HL-60/S4 treated with retinoic acid at 250 ng/mL for 4 days and 3 days (cell line): ENCODE data around the gene PGK1.
"Not testable (repeated sequence)": the region's sequence is repeated elsewhere in the genome, so short reads cannot be mapped to it uniquely, and the experiment has no call there.

Experiments used
- in situ Hi-C: fragments of 300-500 bp; cut with MboI; formaldehyde crosslinking; loops from 2 replicates; pipeline ENCODE4 v1.7.0; 2022; ENCODE audit warnings: low sequenced_read_pairs

The PGK1 gene

DNA sequence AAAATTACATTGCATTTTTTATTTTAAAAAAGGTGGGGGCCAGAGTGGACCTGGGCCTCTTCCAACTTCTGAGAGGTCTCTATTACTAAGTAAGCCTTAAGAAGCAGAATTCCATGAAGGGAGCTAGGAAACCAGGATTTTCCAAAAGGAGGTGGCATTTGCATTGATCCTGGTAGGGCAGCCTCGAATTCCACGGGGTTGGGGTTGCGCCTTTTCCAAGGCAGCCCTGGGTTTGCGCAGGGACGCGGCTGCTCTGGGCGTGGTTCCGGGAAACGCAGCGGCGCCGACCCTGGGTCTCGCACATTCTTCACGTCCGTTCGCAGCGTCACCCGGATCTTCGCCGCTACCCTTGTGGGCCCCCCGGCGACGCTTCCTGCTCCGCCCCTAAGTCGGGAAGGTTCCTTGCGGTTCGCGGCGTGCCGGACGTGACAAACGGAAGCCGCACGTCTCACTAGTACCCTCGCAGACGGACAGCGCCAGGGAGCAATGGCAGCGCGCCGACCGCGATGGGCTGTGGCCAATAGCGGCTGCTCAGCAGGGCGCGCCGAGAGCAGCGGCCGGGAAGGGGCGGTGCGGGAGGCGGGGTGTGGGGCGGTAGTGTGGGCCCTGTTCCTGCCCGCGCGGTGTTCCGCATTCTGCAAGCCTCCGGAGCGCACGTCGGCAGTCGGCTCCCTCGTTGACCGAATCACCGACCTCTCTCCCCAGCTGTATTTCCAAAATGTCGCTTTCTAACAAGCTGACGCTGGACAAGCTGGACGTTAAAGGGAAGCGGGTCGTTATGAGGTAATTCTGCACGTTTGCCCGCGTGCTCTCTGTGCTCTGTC is at the start of gene PGK1:
Gene PGK1, plus strand, starts transcription at position 626 of the 824 bp plus-strand sequence. Its CDS starts 93 bp downstream, at position 719.
- in situ Hi-C loops, result no loop called here

GRCh38 chrX:78063687-78064086 is 40.4 kb upstream of the PGK1 start:
- in situ Hi-C loops, result no loop called here

DNA sequence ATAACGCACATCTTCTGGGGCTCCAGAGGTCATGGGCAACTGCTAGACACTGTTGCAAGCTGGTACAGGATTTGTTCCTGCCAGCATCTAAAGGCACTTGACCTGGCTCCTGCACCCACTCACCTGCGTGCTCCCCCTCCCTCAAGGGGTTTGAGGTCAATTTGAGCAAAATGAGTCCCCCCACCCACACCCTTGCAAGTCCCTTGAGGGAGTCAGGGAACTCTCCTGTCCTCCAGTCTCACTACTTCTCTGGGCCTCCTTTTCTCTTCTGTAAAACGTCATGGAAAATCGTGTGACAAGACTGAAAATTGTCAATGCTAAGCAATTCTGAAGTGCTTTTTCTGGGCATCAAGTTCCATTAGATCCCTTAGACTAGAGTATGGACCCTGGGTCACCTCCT is 39.9 kb upstream of the PGK1 start:
- in situ Hi-C loops, result no loop called here

GRCh38 chrX:78064698-78065601 is 39.1 kb upstream of the PGK1 start:
- in situ Hi-C loops, result not testable (repeated sequence)

GRCh38 chrX:78066110-78066509 is 37.9 kb upstream of the PGK1 start:
- in situ Hi-C loops, result no loop called here

DNA sequence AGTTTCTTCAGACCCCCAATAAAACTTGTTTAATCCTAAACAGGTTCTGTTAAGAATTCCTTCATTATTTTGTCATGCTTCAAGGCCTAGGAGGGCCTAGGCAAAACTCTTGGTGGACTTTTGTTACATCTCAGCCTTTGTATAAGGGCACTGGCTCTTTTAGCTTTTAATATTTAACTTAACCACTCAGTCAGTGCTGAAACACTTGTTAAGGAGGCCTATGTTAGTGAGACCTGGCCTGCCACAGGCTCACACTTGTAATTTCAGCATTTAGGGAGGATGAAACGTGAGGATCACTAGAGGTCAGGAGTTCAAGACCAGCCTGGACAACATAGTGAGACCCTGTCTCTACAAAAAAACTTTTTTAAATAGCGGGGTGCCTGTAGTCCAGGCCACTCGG is 32.7 kb upstream of the PGK1 start:
- in situ Hi-C loops, result no loop called here

GRCh38 chrX:78073147-78074077 is 30.6 kb upstream of the PGK1 start:
- in situ Hi-C loops, result not testable (repeated sequence)

GRCh38 chrX:78074088-78074487 is 30.0 kb upstream of the PGK1 start:
- in situ Hi-C loops, result no loop called here

DNA sequence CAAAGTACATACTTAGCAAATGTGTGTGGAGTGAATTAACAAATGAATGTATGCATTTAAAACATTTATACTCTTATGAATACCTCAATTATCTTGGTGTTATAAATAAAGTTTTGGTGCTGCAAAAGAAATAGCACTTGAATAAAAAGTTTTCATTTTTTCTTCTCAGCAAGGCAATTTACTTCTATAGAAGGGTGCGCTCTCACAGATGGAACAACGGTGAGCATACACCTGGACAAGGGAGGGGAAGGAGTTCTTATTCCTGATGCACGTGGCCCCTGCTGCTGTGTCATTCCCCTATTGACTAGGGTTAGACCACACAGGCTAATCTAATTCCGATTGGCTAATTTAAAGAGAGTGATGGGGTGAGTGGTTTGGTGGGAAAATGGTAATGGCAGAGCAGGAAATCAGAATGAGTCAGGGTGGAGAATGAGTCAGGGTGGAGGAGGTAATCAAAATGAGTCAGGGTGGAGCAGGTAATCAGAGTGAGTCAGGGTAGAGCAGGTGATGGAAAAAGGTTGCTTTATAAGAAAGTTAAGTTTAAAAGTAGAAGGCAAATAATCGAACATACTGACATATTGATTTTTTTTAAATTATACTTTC is 28.2 kb upstream of the PGK1 start:
- in situ Hi-C loops, result no loop called here

DNA sequence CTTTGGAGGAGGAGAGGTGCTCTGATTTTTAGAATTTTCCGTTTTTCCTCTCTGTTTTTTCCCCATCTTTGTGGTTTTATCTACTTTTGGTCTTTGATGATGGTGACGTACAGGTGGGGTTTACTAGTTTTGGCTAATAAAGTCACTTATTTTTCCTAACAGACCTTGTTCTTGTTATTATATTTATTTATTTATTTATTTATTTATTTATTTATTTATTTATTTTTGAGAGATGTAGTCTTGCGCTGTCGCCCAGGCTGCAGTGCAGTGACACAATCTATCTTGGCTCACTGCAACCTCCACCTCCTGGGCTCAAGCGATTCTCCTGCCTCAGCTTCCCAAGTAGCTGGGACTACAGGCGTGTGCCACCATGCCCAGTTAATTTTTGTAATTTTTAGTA is 22.6 kb upstream of the PGK1 start:
- in situ Hi-C loops, result not testable (repeated sequence)

- in situ Hi-C loops, result no loop called here
Observed at GRCh38 chrX:78092296-78092695, 11.8 kb upstream of the PGK1 start.

DNA sequence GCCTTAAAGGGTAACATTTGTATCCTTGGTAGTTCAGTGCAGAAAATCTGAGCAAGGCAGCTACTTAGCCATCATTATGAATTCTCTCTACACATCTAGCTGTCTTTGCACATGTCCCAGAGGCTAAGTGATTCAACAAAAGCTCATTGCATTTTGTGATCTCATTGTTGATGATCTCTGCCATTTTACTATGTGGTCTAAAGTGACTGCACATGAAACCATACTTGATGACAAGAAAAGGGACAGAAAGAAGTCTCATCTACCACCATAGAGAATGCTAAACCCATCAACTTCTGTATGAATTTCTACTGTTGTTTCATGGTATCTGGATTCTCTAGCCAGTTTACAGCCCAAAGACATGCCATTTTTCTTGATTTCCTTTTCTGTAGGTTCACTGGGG is 5.9 kb upstream of the PGK1 start:
- in situ Hi-C loops, result no loop called here

- in situ Hi-C loops, result no loop called here
Observed at GRCh38 chrX:78102091-78102490, 2.0 kb upstream of the PGK1 start.

GRCh38 chrX:78103001-78103622 is 936 bp upstream of the PGK1 start:
- in situ Hi-C loops, result no loop called here

DNA sequence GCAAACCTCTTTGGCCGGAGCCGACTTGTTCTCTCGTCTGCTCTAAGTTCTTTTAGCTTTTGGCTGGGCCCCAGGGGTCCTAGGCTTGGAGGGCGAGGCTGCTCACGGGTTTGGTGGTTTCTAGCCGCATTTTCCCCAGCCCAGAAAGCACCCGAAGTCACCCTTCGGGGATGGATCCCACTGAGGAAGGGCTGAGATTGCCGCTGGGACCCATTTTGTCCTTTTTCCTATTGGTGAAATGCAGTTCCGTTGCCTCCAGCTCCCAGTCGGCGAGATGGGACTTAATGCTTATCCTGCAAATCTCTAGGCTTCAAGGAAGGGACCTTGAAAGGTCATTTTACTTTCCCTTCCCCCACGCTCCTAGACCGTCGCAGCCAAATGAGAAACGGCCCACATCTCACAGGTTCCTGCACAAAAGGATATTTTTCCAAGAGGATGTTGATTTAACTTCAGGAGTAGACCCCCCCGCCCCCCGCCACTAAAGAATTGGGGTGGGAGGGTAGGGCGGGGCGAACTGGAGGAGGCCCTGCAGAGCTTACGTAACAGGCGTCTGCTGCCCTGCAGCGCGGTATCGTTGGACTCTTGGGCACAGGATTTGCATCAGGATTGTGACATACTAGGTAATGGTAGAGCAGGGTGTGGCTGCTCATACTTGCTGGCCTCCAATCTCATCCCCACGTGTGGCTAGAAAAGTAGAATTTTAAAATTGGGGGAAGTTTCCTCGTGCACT is 564 bp downstream of the PGK1 start:
- in situ Hi-C loops, result no loop called here

GRCh38 chrX:78105944-78106650 is 2.0 kb downstream of the PGK1 start:
- in situ Hi-C loops, result no loop called here

GRCh38 chrX:78106651-78106986 is 2.6 kb downstream of the PGK1 start:
- in situ Hi-C loops, result no loop called here

DNA sequence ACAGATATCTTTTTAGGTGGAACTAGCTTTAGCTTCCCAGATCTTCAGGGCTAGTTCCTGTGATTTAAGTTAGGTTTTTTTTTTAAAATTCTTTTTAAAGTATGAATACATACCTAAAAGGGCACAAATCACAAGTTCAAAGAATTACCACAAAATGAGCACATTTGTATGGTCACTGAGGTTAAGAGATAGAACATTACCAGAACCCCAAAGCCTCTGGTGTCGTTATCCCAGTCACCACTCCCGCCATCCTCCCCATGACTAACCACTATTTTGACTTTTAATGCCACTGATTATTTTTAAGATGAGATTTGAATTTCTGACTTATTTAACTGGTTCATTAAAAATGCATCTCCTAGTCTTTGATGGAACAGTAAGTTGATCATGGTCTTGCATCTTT is 5.4 kb downstream of the PGK1 start:
- in situ Hi-C loops, result no loop called here
